Transverse colon (tissue), 3 donors: Measurements from ENCODE around the gene MSI2.

Source experiments
- CTCF ChIP-seq, 5 experiments: fragments of 200-600 bp in 3 of 5; fragments of 450-650 bp in 2 of 5; sonication (generic) in 3 of 5; IDR thresholded peaks; 1 replicate in 2 of 5; 2 replicates in 3 of 5; pipeline ENCODE4 v1.5.1; 2016 to 2017; ENCODE audit warnings: antibody characterized with exemption in 5 of 5, inconsistent platforms in 3 of 5, mild to moderate bottlenecking in 2 of 5, moderate library complexity in 1 of 5
- POLR2A ChIP-seq: fragments of 450-650 bp; IDR thresholded peaks from one replicate; pipeline ENCODE4 v1.6.1; 2016; ENCODE audit warnings: antibody characterized with exemption, mild to moderate bottlenecking, moderate library complexity

GRCh38 chr17:57419940-57420550 is 163.7 kb downstream of the MSI2 start:
- TF ChIP-seq CTCF (IDR thresholded peaks at IDR 0.05) (no peak), POLR2A (no peak)
